GM19395 (cell line): Measurements from ENCODE around the gene CALR3.
"Not testable (repeated sequence)": the region's sequence is repeated elsewhere in the genome, so short reads cannot be mapped to it uniquely, and the experiment has no call there.

Experiments
- ATAC-seq: cut with Tn5 transposase; IDR thresholded peaks from one replicate; pipeline ENCODE4 v1.9.1; 2021; ENCODE audit warnings: mild to moderate bottlenecking, moderate library complexity; ENCODE audit not compliant: unreplicated experiment

Gene CALR3

GRCh38 chr19:16495982-16496612, at the start of gene CALR3, which contains the start of gene C19orf44:
CALR3 (minus strand) TSS chr19:16496167; CDS start chr19:16496129, 38 bp downstream.
C19orf44 (plus strand) TSS chr19:16496394; CDS start chr19:16500793, 4,399 bp downstream.
- peak; percentile 97 for ATAC-seq

GRCh38 chr19:16544473-16545231, 48.7 kb upstream of the CALR3 start:
- ATAC-seq = no peak

GRCh38 chr19:16543734-16544133, 47.8 kb upstream of the CALR3 start:
- ATAC-seq = not testable (repeated sequence)

- ATAC-seq = no peak
Measured at GRCh38 chr19:16542910-16543472, 47.0 kb upstream of the CALR3 start.

GRCh38 chr19:16542045-16542909, 46.3 kb upstream of the CALR3 start, which contains the start of gene CHERP:
CHERP (minus strand) TSS chr19:16542437; CDS start chr19:16542378, 59 bp downstream.
- peak; percentile 70 for ATAC-seq

GRCh38 chr19:16541526-16542044, 45.6 kb upstream of the CALR3 start:
- peak; percentile 25 for ATAC-seq

- ATAC-seq = no peak
Measured at GRCh38 chr19:16540948-16541347, 45.0 kb upstream of the CALR3 start.

GRCh38 chr19:16537111-16537510, 41.1 kb upstream of the CALR3 start:
- no peak for ATAC-seq

- ATAC-seq = no peak
Measured at GRCh38 chr19:16536130-16536529, 40.2 kb upstream of the CALR3 start.

- ATAC-seq = no peak
Measured at GRCh38 chr19:16535381-16535780, 39.4 kb upstream of the CALR3 start.

GRCh38 chr19:16532440-16533234, 36.7 kb upstream of the CALR3 start:
- no peak for ATAC-seq

- no peak for ATAC-seq
Measured at GRCh38 chr19:16531380-16531669, 35.4 kb upstream of the CALR3 start.

- no peak for ATAC-seq
Measured at GRCh38 chr19:16530540-16531379, 34.8 kb upstream of the CALR3 start.

- no peak for ATAC-seq
Measured at GRCh38 chr19:16529466-16530144, 33.6 kb upstream of the CALR3 start.

GRCh38 chr19:16527971-16528521, 32.1 kb upstream of the CALR3 start:
- ATAC-seq = no peak

GRCh38 chr19:16527334-16527935, 31.5 kb upstream of the CALR3 start:
- ATAC-seq = no peak

- no peak for ATAC-seq
Measured at GRCh38 chr19:16525751-16526481, 29.9 kb upstream of the CALR3 start.
